GM12878 (cell line): ENCODE data around the gene MTR. TPM values are rescaled to one million over a fixed set of nuclear protein-coding genes. Genes with fewer than 3 reads are reported as not detected.

Source experiments
- ATAC-seq: fragments of 200-7000 bp; cut with Tn5 transposase; 3 replicates; pipeline ENCODE4 v1.9.1; 2020; ENCODE audit warnings: mild to moderate bottlenecking, moderate library complexity
- BruUV-seq: library from RNA; stranded (reverse); fragments of 400-500 nt; replicated peaks from 2 replicates; lab custom pipeline; 2021; lab: Mats Ljungman, UMichigan
- CTCF ChIA-PET: fragments of 300-600 bp; sonication (Branson Sonifier 250); formaldehyde crosslinking; extraction: SDS; loops from one replicate; lab custom pipeline; 2021; ENCODE audit warnings: inconsistent platforms; lab: Yijun Ruan, JAX
- POLR2A ChIA-PET: fragments of 350-600 bp; formaldehyde crosslinking; extraction: SDS; loops from one replicate; lab custom pipeline; 2021; ENCODE audit warnings: inconsistent platforms; lab: Charles Lee
- RAD21 ChIA-PET: fragments of 300-600 bp; sonication (Branson Sonifier 250); formaldehyde crosslinking; loops from one replicate; lab custom pipeline; 2023; ENCODE audit warnings: antibody characterized with exemption; ENCODE audit not compliant: unreplicated experiment; lab: Charles Lee
- SMC1A ChIA-PET: fragments of 300-600 bp; sonication (Branson Sonifier 250); formaldehyde crosslinking; loops from one replicate; lab custom pipeline; 2023; ENCODE audit not compliant: unreplicated experiment, uncharacterized antibody; lab: Charles Lee
- DNase-seq: peaks from one replicate; pipeline ENCODE4 v3.0.0-alpha.2; 2011; ENCODE audit warnings: low read depth, low spot score
- FAIRE-seq: peaks from 3 replicates; lab custom pipeline; 2011; peaks lifted over from hg19 to GRCh38; lab: Jason Lieb, UNC
- H2AFZ ChIP-seq: 2 replicates; pipeline ENCODE4 v1.6.0; 2011; ENCODE audit warnings: low read depth, low read length, control low read depth; ENCODE audit not compliant: control insufficient read depth
- H3K27ac ChIP-seq: 2 replicates; pipeline ENCODE4 v1.5.1; 2011; ENCODE audit warnings: control low read depth; ENCODE audit not compliant: control insufficient read depth, insufficient read depth
- H3K27me3 ChIP-seq, 2 experiments: replicated peaks in 1 of 2; 2 replicates each; pipeline versions ENCODE4 v1.6.0 to v1.6.1; 2011; ENCODE audit warnings: low read length in 1 of 2; ENCODE audit not compliant: control insufficient read depth in 2 of 2, insufficient read depth in 2 of 2
- H3K36me3 ChIP-seq, 2 experiments: 2 replicates each; pipeline ENCODE4 v1.5.1; 2011; ENCODE audit warnings: low read length in 1 of 2; ENCODE audit not compliant: control insufficient read depth in 2 of 2, insufficient read depth in 2 of 2
- H3K4me1 ChIP-seq: 2 replicates; pipeline ENCODE4 v1.6.1; 2011; ENCODE audit warnings: mild to moderate bottlenecking, low read length, moderate library complexity, mixed read lengths; ENCODE audit not compliant: control insufficient read depth, insufficient read depth
- H3K4me2 ChIP-seq: 2 replicates; pipeline ENCODE4 v1.6.0; 2011; ENCODE audit warnings: control low read depth; ENCODE audit not compliant: control insufficient read depth, insufficient read depth
- H3K4me3 ChIP-seq: fragments of 200-600 bp; sonication (generic); 2 replicates; pipeline ENCODE4 v1.5.1; 2016
- H3K79me2 ChIP-seq: 2 replicates; pipeline ENCODE4 v1.6.0; 2011; ENCODE audit warnings: low read length; ENCODE audit not compliant: control insufficient read depth, insufficient read depth
- H3K9ac ChIP-seq: 2 replicates; pipeline ENCODE4 v1.8.0; 2011; ENCODE audit warnings: low read length, control low read depth, mixed read lengths; ENCODE audit not compliant: control insufficient read depth, insufficient read depth
- H3K9me3 ChIP-seq: replicated peaks from 3 replicates; pipeline ENCODE4 v1.5.1; 2011; ENCODE audit warnings: mild to moderate bottlenecking, low read length; ENCODE audit not compliant: control insufficient read depth, insufficient read depth
- H4K20me1 ChIP-seq: 2 replicates; pipeline ENCODE4 v1.6.0; 2011; ENCODE audit not compliant: control insufficient read depth, insufficient read depth
- ATF2 ChIP-seq: IDR thresholded peaks from 2 replicates; pipeline ENCODE4 v1.6.1; 2012; ENCODE audit warnings: low read length, inconsistent platforms
- CUX1 ChIP-seq: IDR thresholded peaks from 2 replicates; pipeline ENCODE4 v1.6.1; 2012; ENCODE audit warnings: improper control_type of control experiment, low read depth, low read length; ENCODE audit not compliant: insufficient replicate concordance
- EP300 ChIP-seq, 2 experiments: fragments of 150-350 bp in 1 of 2; IDR thresholded peaks; 2 replicates each; pipeline ENCODE4 v1.6.1; 2011 to 2012; ENCODE audit warnings: low read depth in 2 of 2, low read length in 2 of 2, borderline replicate concordance in 1 of 2, improper control_type of control experiment in 1 of 2, inconsistent platforms in 1 of 2; ENCODE audit not compliant: control insufficient read depth in 1 of 2
- GABPA ChIP-seq: IDR thresholded peaks from 2 replicates; pipeline ENCODE4 v1.6.1; 2014; ENCODE audit warnings: antibody characterized with exemption, low read depth, mild to moderate bottlenecking, inconsistent platforms
- KLF5 ChIP-seq: fragments of 450-650 bp; IDR thresholded peaks from 2 replicates; pipeline ENCODE4 v1.6.1; 2014; ENCODE audit warnings: mild to moderate bottlenecking; ENCODE audit not compliant: partially characterized antibody
- PML ChIP-seq: IDR thresholded peaks from 2 replicates; pipeline ENCODE4 v1.6.1; 2012; ENCODE audit warnings: low read length, inconsistent platforms
- SREBF1 ChIP-seq: IDR thresholded peaks from 2 replicates; pipeline ENCODE4 v1.6.1; 2012; ENCODE audit warnings: mild to moderate bottlenecking, low read length
- WGBS: methylation state at CpG from one replicate; pipeline ENCODE4 v1.1.6; 2016; ENCODE audit warnings: low lambda C conversion rate; ENCODE audit not compliant: insufficient replicate concordance, insufficient coverage; ENCODE audit errors: missing lambda C conversion rate; 5-methylcytosine and 5-hydroxymethylcytosine counted together
- in situ Hi-C: fragments of 300-500 bp; cut with MboI; formaldehyde crosslinking; loops from 9 replicates; pipeline ENCODE4 v1.14.3; 2018; ENCODE audit warnings: mixed read lengths
- intact Hi-C: fragments of 100-400 bp; cut with micrococcal nuclease; formaldehyde crosslinking; loops from one replicate; pipeline ENCODE4 v1.14.2; 2022; ENCODE audit not compliant: unreplicated experiment
- polyA plus RNA-seq, 11 experiments: library from polyadenylated mRNA; depleted of rRNA in 4 of 11; unstranded in 6 of 11; stranded (reverse) in 5 of 11; fragments of >200 nt; fragmentation: Nextera tagmentation in 4 of 11; fragmentation: Illumina TruSeq in 1 of 11; extraction: Ambion mirVana in 4 of 11; extraction: Trizol in 1 of 11; gene quantifications; 1 replicate in 1 of 11; 2 replicates in 10 of 11; pipeline versions ENCODE4 v1.2.1 to v1.2.3, GENCODE V29; 2011 to 2016; ENCODE audit warnings: inconsistent platforms in 2 of 11, missing spikeins in 2 of 11, low read depth in 1 of 11
- total RNA-seq, 4 experiments: library from RNA; depleted of rRNA in 3 of 4; stranded (reverse); fragments of >200 nt in 3 of 4; fragmentation: Illumina TruSeq in 1 of 4; extraction: Trizol in 1 of 4; gene quantifications; 2 replicates each; pipeline versions ENCODE4 v1.2.1 to v1.2.3, GENCODE V29; 2013 to 2021
- TF ChIP-seq, protein P1 (sequence below), 3 experiments: IDR thresholded peaks in 2 of 3; conservative IDR thresholded peaks in 1 of 3; 2 replicates each; pipeline ENCODE4 v1.5.1; 2011; ENCODE audit warnings: low read depth in 3 of 3, low read length in 3 of 3, mild to moderate bottlenecking in 3 of 3, control low read depth in 2 of 3, moderate library complexity in 2 of 3, inconsistent platforms in 1 of 3, mixed read lengths in 1 of 3; ENCODE audit not compliant: control insufficient read depth in 2 of 3, insufficient read depth in 1 of 3; ENCODE audit errors: extremely low read depth in 1 of 3

Gene MTR
- total and polyA plus RNA-seq, 10 of the 15 experiments (the other 5 are each of a cell fraction or from before 2014, with no cell fraction given), result 2.4 to 38.7 (median 16.5) TPM

DNA sequence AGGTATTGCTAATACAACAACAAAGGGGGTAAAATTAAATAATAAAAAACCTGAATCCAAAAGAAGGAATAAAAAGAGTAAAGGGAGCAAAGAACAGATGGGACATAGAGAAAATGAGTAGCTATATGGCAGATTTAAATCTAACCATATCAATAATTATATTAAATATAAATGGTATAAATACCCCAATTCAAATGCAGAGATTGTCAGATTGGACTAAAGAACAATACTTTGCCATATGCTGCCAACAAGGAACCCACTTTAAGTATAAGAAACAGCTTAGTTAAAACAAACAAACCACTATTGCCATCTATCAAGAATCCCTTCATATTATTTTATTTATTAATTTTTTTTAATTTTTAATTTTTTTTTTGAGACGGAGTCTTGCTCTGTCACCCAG, 122.4 kb downstream of the MTR start:
- DNase-seq (no peak), FAIRE-seq (no peak), ATAC-seq (no peak)
- H2AFZ ChIP-seq, result no peak overlapping the region
- no peaks in the 10 kb centered on the region for H4K20me1 ChIP-seq
- no peaks in the 10 kb centered on the region for H3K79me2 ChIP-seq
- 93% methylated on average over 1 of the region's 1 CpG for WGBS
- no peak overlapping the region for H3K9ac ChIP-seq
- in situ Hi-C loops (no loop called here), intact Hi-C loops (no loop called here)
- H3K4me2 ChIP-seq, result no peak overlapping the region
- no TSS peak for BruUV-seq
- SMC1A ChIA-PET, result no interaction called here
- TF ChIP-seq SREBF1 (no peak), KLF5 (no peak), GABPA (no peak)
- CTCF ChIA-PET, result no interaction called here
- H3K27ac ChIP-seq, result no peak overlapping the region
- no peaks in the 10 kb centered on the region for H3K4me1 ChIP-seq
- H3K36me3 ChIP-seq, result no peaks in the 10 kb centered on the region
- no peaks in the 10 kb centered on the region; the same call in 2 of the 3 replicates for H3K9me3 ChIP-seq
- no peaks in the 10 kb centered on the region for H3K27me3 ChIP-seq
- POLR2A ChIA-PET, result no interaction called here
- no peak overlapping the region for H3K4me3 ChIP-seq
- RAD21 ChIA-PET, result no interaction called here

- no peaks in the 10 kb centered on the region for H3K79me2 ChIP-seq
- ChIA-PET POLR2A (no interaction called here), SMC1A (no interaction called here), RAD21 (no interaction called here), CTCF (no interaction called here)
- no peak for ATAC-seq
- no peak overlapping the region for H3K4me3 ChIP-seq
- no TSS peak for BruUV-seq
- H3K36me3 ChIP-seq, result no peaks in the 10 kb centered on the region
- no peaks in the 10 kb centered on the region for H3K4me1 ChIP-seq
- intact Hi-C loops, result no loop called here
- no peak overlapping the region for H2AFZ ChIP-seq
- in situ Hi-C loops, result no loop called here
- H3K9me3 ChIP-seq, result no peaks in the 10 kb centered on the region; the same call in 2 of the 3 replicates
- no peaks in the 10 kb centered on the region for H4K20me1 ChIP-seq
- no peak overlapping the region for H3K27ac ChIP-seq
- no peak overlapping the region for H3K4me2 ChIP-seq
- H3K9ac ChIP-seq, result no peak overlapping the region
- H3K27me3 ChIP-seq, result no peaks in the 10 kb centered on the region
- 14% methylated on average over 3 of the region's 3 CpGs for WGBS
- DNase-seq, result no peak
- FAIRE-seq, result no peak
- TF ChIP-seq EP300 (IDR thresholded peaks at IDR 0.05; ENCODE audit: borderline replicate concordance in 1 of 2, control insufficient read depth in 1 of 2, low read depth in 2 of 2, low read length in 2 of 2) (no peak), ATF2 (no peak), CUX1 (no peak), PML (no peak)
- TF ChIP-seq, protein P1, sequence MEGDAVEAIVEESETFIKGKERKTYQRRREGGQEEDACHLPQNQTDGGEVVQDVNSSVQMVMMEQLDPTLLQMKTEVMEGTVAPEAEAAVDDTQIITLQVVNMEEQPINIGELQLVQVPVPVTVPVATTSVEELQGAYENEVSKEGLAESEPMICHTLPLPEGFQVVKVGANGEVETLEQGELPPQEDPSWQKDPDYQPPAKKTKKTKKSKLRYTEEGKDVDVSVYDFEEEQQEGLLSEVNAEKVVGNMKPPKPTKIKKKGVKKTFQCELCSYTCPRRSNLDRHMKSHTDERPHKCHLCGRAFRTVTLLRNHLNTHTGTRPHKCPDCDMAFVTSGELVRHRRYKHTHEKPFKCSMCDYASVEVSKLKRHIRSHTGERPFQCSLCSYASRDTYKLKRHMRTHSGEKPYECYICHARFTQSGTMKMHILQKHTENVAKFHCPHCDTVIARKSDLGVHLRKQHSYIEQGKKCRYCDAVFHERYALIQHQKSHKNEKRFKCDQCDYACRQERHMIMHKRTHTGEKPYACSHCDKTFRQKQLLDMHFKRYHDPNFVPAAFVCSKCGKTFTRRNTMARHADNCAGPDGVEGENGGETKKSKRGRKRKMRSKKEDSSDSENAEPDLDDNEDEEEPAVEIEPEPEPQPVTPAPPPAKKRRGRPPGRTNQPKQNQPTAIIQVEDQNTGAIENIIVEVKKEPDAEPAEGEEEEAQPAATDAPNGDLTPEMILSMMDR (IDR thresholded peaks at IDR 0.05 in 2 of 3, conservative IDR thresholded peaks at IDR 0.05 in 1 of 3; ENCODE audit: control insufficient read depth in 2 of 3, extremely low read depth in 1 of 3, insufficient read depth in 1 of 3, low read depth in 3 of 3, low read length in 3 of 3), result no peak
These were observed 125.3 kb downstream of the MTR start for GRCh38 chr1:236920286-236920894.
